Measurements from ENCODE around the gene ARL6IP5. TPM values are rescaled to one million over a fixed set of nuclear protein-coding genes. Genes with fewer than 3 reads are reported as not detected.

ARL6IP5 gene
- total and polyA plus RNA-seq, 2 donors (not counting 3 experiments of a cell fraction or from before 2014, with no cell fraction given), result 96.9 to 116 TPM

- H3K9me1 ChIP-seq (replicated peaks; ENCODE audit: control insufficient read depth, extremely low read depth, insufficient read depth, low read length), result no peaks in the 10 kb centered on the region
- no peaks in the 10 kb centered on the region for H3K9me3 ChIP-seq (replicated peaks; ENCODE audit: control insufficient read depth, insufficient read depth, low read length)
- BruUV-seq (replicated peaks), result no TSS peak
- intact Hi-C loops (cut with micrococcal nuclease), result loop anchor here (2.0 kb wide), 1 partner anchor 38 kb away; no protein-coding TSS in a partner anchor
- ChIA-PET POLR2A (no interaction called here), CTCF (interaction anchor here (0.6 to 5.3 kb wide), 8 partner anchors 9 to 317 kb away, joined by 3 to 56 read pairs (median 4); no protein-coding TSS in a partner anchor)
- H3K4me1 ChIP-seq (ENCODE audit: control insufficient read depth, extremely low read depth, insufficient read depth, low read length), result peaks cover 20% of the 10 kb centered on the region
- H2AFZ ChIP-seq (ENCODE audit: low read depth, low read length), result no peak within 1 kb of the TSS
- dilution Hi-C loops (cut with MboI; ENCODE audit: extremely low pct_ligation_motif_present, low sequenced_read_pairs), result no loop called here
- no peaks in the 10 kb centered on the region for H4K20me1 ChIP-seq (replicated peaks; ENCODE audit: control insufficient read depth, extremely low read depth, insufficient read depth, low read length)
- peak within 1 kb of the TSS; percentile 73 for H3K4me2 ChIP-seq (ENCODE audit: insufficient read depth, low read length)
- no peaks in the 10 kb centered on the region for H3K79me2 ChIP-seq (ENCODE audit: control insufficient read depth, insufficient read depth, low read length)
- no peak within 1 kb of the TSS for H3K27ac ChIP-seq (ENCODE audit: insufficient read depth, low read depth, low read length)
- H3K27me3 ChIP-seq (ENCODE audit: control insufficient read depth in 2 of 2, insufficient read depth in 2 of 2, low read length in 2 of 2), result no peaks in the 10 kb centered on the region
- H3K36me3 ChIP-seq (ENCODE audit: control insufficient read depth in 2 of 2, extremely low read depth in 1 of 2, insufficient read depth in 2 of 2, low read length in 2 of 2), result no peaks in the 10 kb centered on the region
- DNase-seq (ENCODE audit: low read depth, low spot score), result no peak
- TF ChIP-seq MAX (IDR thresholded peaks at IDR 0.05; ENCODE audit: insufficient read depth, insufficient read length), result no peak
- TF ChIP-seq POLR2A (IDR thresholded peaks at IDR 0.05; ENCODE audit: low read depth, low read length), result no peak
- no peak for TF ChIP-seq JUN (IDR thresholded peaks at IDR 0.05; ENCODE audit: borderline replicate concordance, insufficient read depth, insufficient read length, low read depth)
- TF ChIP-seq MYC (IDR thresholded peaks at IDR 0.05; ENCODE audit: low read depth, low read length), result no peak
- no peak for TF ChIP-seq EZH2 (IDR thresholded peaks at IDR 0.05; ENCODE audit: borderline replicate concordance, low read depth, low read length, severe bottlenecking)
- no peak for TF ChIP-seq POLR2AphosphoS5 (IDR thresholded peaks at IDR 0.05; ENCODE audit: insufficient read depth, low read depth, low read length)
- no peak for TF ChIP-seq CTCF (IDR thresholded peaks at IDR 0.05; ENCODE audit: extremely low read depth in 1 of 2, insufficient read depth in 1 of 2, low read depth in 1 of 2, low read length in 2 of 2)
- TF ChIP-seq GATA2 (IDR thresholded peaks at IDR 0.05; ENCODE audit: insufficient read depth, insufficient read length, low read depth, low read length), result no peak
- no peak for TF ChIP-seq FOS (IDR thresholded peaks at IDR 0.05; ENCODE audit: borderline replicate concordance, insufficient read depth, low read length)
- H3K4me3 ChIP-seq (replicated peaks in 1 of 3; ENCODE audit: insufficient read depth in 1 of 3, low read depth in 1 of 3, low read length in 3 of 3), result no peak within 1 kb of the TSS
- no peak for FAIRE-seq
- no peak within 1 kb of the TSS for H3K9ac ChIP-seq (replicated peaks; ENCODE audit: extremely low read depth, insufficient read depth, low read length)
These were observed 37.7 kb downstream of the ARL6IP5 start, which contains the start of gene LMOD3 for GRCh38 chr3:69122403-69122802. TSS of gene LMOD3 (minus strand) at chr3:69122595. CDS start at chr3:69122386, 209 bp downstream.
